ENCODE data around the gene ZNF579.

Gene ZNF579, protein sequence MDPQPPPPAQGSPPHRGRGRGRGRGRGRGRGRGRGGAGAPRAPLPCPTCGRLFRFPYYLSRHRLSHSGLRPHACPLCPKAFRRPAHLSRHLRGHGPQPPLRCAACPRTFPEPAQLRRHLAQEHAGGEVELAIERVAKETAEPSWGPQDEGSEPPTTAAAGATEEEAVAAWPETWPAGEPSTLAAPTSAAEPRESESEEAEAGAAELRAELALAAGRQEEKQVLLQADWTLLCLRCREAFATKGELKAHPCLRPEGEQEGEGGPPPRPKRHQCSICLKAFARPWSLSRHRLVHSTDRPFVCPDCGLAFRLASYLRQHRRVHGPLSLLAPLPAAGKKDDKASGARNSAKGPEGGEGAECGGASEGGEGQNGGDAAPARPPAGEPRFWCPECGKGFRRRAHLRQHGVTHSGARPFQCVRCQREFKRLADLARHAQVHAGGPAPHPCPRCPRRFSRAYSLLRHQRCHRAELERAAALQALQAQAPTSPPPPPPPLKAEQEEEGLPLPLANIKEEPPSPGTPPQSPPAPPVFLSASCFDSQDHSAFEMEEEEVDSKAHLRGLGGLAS

GRCh38 chr19:55580628-55581144 lies at the start of gene ZNF579:
Gene ZNF579 (minus strand): TSS chr19:55580848. CDS start chr19:55579639, 1,209 bp downstream.
- DNase-seq = peak; percentile 65

- DNase-seq = no peak
These were observed 45.7 kb upstream of the ZNF579 start for GRCh38 chr19:55626350-55626749.

GRCh38 chr19:55625004-55625326 lies 44.3 kb upstream of the ZNF579 start:
- no peak for DNase-seq

DNA sequence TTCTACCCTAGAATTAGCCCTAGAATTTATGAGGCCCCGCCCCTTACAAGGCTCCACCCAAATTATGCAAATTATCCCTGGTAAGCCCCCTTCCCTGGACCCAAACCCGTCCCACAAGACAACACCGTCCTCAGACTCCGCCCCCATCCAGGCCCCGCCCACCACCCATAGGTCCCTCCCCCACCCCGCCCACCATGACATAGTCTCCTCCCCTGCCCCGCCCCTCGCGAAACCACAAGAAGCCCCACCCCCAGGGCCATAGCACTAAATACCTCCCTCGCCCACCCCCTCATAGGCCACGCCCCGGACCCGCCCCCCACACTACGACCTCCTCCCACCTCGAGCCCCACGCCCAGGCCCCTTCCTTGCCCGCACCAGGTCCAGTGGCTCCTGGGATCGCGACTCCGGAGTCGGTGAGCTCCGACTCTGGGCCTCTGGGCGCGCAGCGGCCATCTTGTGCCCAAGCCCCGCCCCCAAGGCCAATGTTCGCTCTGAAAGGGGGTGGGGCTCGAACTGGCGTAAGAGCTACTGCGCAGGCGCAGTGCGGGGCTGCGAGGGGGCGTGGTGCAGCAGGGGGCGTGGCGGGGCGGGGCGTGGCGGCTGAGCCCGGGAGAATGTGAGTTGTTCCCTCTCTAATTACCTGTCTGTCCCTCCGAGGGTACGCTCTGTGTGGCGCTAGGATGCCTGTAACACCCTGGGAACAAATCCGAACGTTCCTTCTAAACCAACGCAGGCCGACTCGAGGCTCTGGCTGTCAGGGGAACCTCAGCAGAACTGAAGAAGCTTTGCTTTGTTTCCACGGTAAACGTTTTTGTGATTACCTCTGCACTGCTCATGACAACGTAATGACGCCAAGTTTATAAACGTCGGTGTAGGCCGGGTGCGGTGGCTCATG lies 43.7 kb upstream of the ZNF579 start, which contains the start of gene ZNF784:
Gene ZNF784 (minus strand): TSS at position 458 of the 895 bp plus-strand sequence. CDS start 5 bp downstream, at position 453.
- peak; percentile 76 for DNase-seq

DNA sequence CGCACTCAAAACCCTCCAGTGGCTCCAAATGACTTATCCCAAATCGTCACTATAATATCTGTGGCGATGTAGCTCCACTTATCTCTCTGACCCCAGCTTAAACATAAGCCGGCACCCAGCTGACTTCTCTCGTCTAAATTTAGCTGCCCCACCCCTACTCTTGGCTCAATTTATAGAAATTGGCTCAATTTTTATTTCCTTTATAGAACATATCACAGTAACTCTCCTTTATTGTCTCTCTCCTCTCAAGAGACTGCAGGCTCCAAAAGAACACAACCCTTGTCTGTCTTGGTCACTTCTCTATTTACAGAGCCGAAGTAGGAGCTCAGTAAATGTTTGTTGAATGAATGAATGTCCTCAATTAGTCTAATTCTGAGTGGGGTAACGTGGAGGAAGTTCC lies 42.9 kb upstream of the ZNF579 start:
- no peak for DNase-seq

DNA sequence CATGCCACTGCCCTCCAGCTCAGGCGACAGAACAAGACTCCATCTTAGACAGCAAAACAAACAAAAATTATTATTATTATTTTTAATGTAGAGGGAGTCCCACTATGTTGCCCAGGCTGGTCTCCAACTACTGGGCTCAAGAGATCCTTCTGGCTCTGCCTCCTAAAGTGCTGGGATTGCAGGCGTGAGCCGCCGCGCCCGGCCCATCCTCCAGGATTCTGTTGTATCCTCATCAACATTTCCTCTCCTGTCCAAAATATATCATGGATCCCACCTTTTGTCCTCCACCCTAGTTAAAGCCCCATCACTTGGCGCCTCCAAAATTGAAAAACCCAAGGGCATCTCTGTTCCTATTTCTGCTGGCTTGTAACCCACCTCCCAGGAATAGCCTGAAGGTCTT lies 42.5 kb upstream of the ZNF579 start:
- DNase-seq = no peak

GRCh38 chr19:55622242-55622969 lies 41.8 kb upstream of the ZNF579 start:
- DNase-seq = no peak

- DNase-seq = no peak
These were observed 41.1 kb upstream of the ZNF579 start for GRCh38 chr19:55621673-55622231.

DNA sequence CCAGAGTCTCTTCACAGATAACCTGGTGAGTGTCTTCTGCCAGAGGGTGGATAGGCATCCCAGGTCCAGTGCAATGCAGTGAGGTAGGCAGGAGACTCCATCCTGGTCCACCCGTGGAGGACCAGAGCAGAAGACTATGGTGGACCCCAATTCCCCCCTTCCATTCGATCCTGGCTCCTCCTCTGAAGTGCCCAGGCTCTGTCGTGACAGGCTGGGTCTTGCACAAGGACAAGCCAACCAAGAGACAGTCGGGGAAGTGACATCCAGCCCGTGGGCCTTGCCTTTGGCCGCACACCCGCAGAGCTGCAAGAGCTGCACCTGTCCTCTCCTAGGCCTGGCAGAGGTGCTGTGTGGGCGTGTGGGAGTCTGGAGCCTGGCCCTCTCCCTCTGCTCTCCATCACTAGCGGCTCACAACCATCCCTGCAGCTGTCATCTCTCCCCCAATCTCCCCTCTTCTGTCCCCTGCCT lies 40.6 kb upstream of the ZNF579 start:
- no peak for DNase-seq

GRCh38 chr19:55620410-55621204 lies 40.0 kb upstream of the ZNF579 start:
- no peak for DNase-seq

DNA sequence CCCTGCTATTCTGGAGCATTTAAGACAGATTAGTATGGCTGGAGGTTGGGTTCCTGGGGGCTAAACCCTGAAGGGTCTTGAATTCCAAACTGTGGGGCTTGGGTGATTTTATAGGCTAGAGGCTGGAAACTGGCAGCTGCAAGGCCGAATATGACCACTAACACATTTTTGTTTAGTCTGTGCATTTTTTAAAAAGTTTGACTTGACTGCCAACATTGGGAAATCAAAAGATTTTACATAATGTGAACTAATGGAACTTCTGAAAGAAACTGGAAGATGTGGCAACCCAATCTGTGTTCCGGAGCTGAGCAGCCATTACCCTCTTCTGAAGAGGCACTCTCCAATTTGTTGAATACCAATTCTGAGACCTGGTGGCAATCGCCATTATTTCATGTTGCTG lies 38.6 kb upstream of the ZNF579 start:
- DNase-seq = no peak

DNA sequence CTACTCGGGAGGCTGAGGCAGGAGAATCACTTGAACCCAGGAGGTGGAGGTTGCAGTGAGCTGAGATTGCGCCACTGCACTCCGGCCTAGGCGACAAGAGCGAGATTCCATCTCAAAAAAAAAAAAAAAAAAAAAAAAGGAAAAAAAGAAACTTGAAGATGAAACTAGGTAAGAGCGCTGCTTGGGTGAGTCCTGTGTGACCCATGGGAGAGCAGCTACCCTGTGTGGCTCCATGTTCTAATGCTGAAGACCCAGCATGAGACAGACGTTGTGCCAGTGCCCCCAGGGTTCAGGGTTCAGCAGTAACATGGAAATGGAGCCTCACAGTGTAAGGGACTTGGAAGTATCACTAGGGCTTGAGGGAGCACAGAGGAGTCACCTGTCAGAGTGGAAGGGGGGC lies 37.8 kb upstream of the ZNF579 start:
- DNase-seq = no peak

- no peak for DNase-seq
These were observed 36.8 kb upstream of the ZNF579 start for GRCh38 chr19:55617426-55617825.

DNA sequence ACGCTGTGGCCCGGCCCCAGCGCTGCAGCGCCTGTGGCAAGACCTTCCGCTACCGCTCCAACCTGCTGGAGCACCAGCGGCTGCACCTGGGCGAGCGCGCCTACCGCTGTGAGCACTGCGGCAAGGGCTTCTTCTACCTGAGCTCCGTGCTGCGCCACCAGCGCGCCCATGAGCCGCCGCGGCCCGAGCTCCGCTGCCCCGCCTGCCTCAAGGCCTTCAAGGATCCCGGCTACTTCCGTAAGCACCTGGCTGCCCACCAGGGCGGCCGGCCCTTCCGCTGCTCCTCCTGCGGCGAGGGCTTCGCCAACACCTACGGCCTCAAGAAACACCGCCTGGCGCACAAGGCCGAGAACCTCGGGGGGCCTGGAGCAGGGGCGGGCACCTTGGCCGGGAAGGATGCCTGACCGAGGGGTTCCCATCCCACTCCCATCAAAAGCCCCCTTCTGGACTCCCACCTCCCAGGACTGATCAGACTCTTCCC lies 35.8 kb upstream of the ZNF579 start:
- DNase-seq = no peak

- no peak for DNase-seq
These were observed 35.1 kb upstream of the ZNF579 start for GRCh38 chr19:55615543-55616394.

GRCh38 chr19:55614711-55615542 lies 34.3 kb upstream of the ZNF579 start:
- DNase-seq = no peak

- DNase-seq = no peak
These were observed 33.5 kb upstream of the ZNF579 start for GRCh38 chr19:55613930-55614710.

DNA sequence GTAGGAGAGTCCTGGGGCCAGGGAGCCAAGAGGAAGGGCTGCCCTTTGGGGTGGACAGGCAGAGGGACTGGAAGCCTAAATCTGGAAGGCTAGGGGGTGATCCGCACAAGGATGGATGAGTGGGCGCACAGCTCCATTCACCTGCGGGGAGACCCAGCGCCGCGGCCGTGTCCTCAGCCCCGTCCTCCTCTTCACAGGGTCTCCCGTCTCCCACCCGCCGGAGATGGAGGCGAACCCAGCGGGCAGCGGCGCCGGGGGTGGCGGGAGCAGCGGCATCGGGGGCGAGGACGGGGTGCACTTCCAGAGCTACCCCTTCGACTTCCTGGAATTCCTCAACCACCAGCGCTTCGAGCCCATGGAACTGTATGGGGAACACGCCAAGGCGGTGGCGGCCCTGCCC lies 32.7 kb upstream of the ZNF579 start:
- no peak for DNase-seq

Data from DMS 273 treated with DMSO at 0.1 percent for 48 hours (cell line).